Transverse colon (tissue), 4 donors: ENCODE data around the gene CCDC38.

Experiments used
- CTCF ChIP-seq, 5 experiments: fragments of 200-600 bp in 3 of 5; fragments of 450-650 bp in 2 of 5; sonication (generic) in 3 of 5; IDR thresholded peaks; 1 replicate in 2 of 5; 2 replicates in 3 of 5; pipeline ENCODE4 v1.5.1; 2016 to 2017; ENCODE audit warnings: antibody characterized with exemption in 5 of 5, inconsistent platforms in 3 of 5, mild to moderate bottlenecking in 2 of 5, moderate library complexity in 1 of 5
- EP300 ChIP-seq: sonication (generic); formaldehyde crosslinking; IDR thresholded peaks from one replicate; pipeline ENCODE4 v1.6.1; 2017; ENCODE audit warnings: antibody characterized with exemption, low read depth
- POLR2A ChIP-seq: fragments of 450-650 bp; IDR thresholded peaks from one replicate; pipeline ENCODE4 v1.6.1; 2016; ENCODE audit warnings: antibody characterized with exemption, mild to moderate bottlenecking, moderate library complexity
- POLR2AphosphoS5 ChIP-seq, 3 donors: sonication (generic); formaldehyde crosslinking; IDR thresholded peaks; one replicate each; pipeline ENCODE4 v1.6.1; 2016; ENCODE audit warnings: antibody characterized with exemption in 3 of 3

GRCh38 chr12:95887311-95887710 lies 55.1 kb downstream of the CCDC38 start:
- TF ChIP-seq CTCF (IDR thresholded peaks at IDR 0.05) (no peak), POLR2A (no peak), EP300 (no peak), POLR2AphosphoS5 (IDR thresholded peaks at IDR 0.05) (no peak)
